Fibroblast of mammary gland (primary cell): ENCODE results near the gene AHRR.

Source experiments
- DNase-seq: peaks from one replicate; pipeline ENCODE4 v3.0.0-alpha.2; 2010; ENCODE audit warnings: low read depth
- H3K4me3 ChIP-seq: 2 replicates; pipeline ENCODE4 v1.5.1; 2011; ENCODE audit warnings: low read depth, mild to moderate bottlenecking, low read length, moderate library complexity; ENCODE audit not compliant: control insufficient read depth
- CTCF ChIP-seq: conservative IDR thresholded peaks from 2 replicates; pipeline ENCODE4 v1.5.1; 2011; ENCODE audit warnings: low read depth, low read length, inconsistent platforms; ENCODE audit not compliant: control insufficient read depth, insufficient read depth

Gene AHRR

GRCh38 chr5:322942-323879 is 1.7 kb downstream of the AHRR start:
- DNase-seq, result no peak
- H3K4me3 ChIP-seq, result no peak overlapping the region
- no peak for TF ChIP-seq CTCF

DNA sequence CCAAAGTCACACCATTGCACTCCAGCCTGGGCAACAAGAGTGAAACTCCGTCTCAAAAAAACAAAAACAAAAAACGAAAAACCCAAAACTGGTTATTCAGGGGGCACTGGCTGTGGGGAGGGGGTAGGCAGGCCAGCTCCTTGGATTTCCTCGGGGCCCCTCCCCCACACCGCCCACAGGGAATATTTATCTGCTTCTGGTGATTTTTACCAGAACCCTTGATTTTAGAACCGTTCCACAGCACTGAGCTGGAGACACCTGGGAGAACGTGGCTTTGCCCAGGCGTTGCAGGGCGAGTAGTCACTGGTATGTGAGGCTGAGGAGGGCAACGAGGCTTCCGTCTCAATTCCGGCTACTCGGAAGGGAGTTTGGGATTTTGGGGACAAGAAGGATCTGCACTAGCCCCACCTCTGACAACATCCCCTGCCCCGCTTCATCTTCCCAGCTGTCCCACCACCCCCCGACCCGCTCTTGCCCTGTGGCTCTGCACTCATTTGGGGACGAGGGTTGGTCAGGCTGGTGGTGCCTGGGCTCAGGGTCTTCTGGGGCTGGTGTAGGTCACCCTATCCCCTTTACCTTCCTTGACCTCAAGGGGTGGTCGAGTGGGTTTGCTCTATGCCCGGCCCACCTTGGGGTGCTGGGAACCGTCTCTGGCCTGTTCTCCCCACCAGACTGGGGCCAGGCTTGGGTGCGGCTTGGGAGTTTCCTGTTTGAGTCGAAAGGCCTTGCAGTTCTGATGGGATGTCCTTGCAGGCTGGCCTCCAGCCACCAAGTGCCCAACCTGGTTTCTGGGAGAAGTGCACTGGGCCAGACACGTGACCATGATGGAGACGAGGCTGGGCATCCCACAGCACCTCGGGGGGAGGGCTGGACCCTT is 3.5 kb downstream of the AHRR start:
- no peak for DNase-seq
- H3K4me3 ChIP-seq, result no peak overlapping the region
- TF ChIP-seq CTCF, result no peak

DNA sequence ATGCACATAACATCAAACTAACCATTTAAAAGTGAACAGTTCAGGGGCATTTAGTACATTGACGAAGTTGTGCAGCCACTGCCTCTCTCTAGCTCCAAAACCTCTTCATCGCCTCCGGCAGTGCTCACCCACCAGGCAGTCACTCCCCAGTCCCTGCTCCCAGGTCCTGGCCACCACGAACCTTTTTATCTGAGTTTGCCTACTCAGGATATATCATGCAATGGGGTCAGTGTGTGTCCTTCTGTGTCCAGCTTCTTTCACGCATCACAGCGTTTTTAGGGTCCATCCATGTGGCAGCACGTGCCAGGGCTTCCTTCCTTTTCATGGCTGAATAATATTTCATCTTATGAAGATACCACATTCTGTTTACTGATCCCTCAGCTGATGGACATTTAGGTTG is 4.6 kb downstream of the AHRR start:
- no peak for TF ChIP-seq CTCF
- no peak for DNase-seq
- H3K4me3 ChIP-seq, result no peak overlapping the region

GRCh38 chr5:329121-329735 is 7.7 kb downstream of the AHRR start:
- no peak overlapping the region for H3K4me3 ChIP-seq
- TF ChIP-seq CTCF, result no peak
- no peak for DNase-seq

GRCh38 chr5:329768-330167 is 8.3 kb downstream of the AHRR start:
- no peak overlapping the region for H3K4me3 ChIP-seq
- DNase-seq, result no peak
- TF ChIP-seq CTCF, result no peak

- no peak for TF ChIP-seq CTCF
- no peak overlapping the region for H3K4me3 ChIP-seq
- no peak for DNase-seq
Observed at GRCh38 chr5:332843-333242, 11.3 kb downstream of the AHRR start.
